HG03095 (cell line): ENCODE measurements around the gene SLX9.
"Not testable (repeated sequence)": the region's sequence is repeated elsewhere in the genome, so short reads cannot be mapped to it uniquely, and the experiment has no call there.

ENCODE experiments used
- ATAC-seq: cut with Tn5 transposase; IDR thresholded peaks from one replicate; pipeline ENCODE4 v1.9.1; 2021; ENCODE audit warnings: moderate library complexity; ENCODE audit not compliant: unreplicated experiment

Gene SLX9

DNA sequence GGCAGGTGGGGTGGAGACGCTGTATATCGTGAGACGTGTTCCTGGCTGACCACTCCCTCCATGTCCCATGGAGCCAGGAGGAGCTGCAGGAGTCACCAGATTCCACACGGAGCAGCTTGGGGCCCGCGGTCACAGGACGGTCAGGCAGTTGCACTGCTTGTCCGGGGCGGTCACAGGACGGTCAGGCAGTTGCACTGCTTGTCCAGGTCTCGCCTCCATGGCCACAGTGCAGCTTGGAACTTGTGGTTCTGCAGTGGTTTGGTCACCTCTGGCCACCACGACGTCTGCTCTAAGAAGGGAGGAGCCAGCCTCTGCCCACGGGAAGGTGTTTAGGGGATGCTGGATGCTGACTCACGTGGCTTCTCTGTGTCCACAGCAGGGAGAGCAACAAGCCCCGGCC, 33.0 kb downstream of the SLX9 start:
- ATAC-seq: no peak

DNA sequence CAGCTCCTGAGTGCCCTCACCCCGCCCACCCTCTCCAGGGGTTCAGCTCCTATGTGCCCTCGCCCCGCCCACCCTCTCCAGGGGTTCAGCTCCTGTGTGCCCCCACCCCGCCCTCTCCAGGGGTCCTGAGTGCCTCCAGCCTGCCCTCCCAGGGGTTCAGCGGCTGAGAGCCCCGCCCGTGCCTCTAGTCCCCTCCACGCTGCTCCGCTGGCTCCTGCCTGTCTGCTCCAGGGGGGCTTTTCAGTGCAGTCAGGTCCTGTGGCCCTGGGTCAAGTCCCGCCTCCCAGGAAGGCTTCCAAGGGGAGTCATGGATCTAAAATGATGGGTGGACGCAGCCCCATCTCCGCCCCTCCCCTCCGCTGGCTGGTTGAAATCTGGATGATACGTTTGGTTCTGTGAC, 33.8 kb downstream of the SLX9 start:
- ATAC-seq: no peak

DNA sequence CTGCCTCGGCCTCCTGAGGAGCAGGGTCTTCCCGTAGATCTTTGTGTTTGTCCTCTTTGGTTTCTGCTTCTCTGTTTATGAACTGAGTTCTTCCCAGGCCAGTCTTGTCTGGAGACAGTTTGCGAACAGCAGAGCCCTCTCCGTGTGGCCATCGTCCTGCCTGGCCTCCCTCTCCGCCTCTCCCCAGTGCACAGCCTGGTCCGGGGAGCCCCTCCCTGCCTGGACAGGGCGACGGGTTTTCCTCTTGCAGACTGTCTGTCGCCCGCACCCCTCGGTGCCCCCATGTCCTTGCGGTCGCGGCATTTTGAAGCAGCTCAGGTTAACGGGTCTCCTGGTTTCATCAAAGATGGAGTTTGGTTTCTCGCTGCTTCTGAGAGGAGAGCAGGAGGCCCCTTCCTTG, 34.8 kb downstream of the SLX9 start:
- ATAC-seq: no peak

DNA sequence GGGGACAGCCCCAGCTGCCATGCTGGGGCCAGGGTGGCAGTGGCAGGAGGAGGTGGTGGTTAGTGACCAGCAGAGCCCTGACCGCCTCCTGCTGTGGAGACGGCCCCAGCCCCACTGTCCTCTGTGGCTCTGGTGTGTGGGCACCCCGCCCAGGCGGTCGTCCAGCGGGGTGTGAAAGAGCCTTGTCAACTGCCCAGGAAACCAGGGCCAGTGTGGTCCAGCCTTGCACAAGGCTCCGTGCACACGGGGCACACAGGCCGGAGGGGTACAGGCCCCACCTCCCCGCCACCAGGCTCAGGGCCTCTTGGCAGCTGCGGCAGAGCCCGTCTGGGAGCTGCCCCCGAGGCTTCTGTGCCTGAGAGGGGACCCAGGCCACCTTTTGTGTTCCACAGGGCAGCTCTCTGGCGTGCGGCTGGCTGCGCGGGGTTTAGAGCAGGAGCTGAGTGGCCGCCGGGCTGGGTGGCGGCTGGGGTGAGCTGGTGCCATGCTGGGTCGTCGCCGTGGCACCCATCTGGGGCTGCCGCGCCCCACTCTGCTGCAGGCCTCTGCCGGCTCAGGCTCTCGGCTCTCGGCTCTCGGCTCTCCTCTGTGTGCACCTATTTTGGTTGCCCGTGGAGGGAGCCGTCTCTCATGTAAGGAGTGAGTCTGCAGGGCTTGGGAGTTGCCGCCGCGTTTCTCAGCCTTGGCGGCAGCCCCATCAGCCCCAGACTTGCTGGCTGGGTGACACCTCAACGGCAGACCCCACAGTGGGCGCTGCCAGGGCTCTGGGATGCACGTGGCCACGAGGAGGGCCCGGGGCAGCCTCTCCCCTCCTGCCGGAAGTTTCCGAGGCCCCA, 36.1 kb downstream of the SLX9 start:
- no peak for ATAC-seq

DNA sequence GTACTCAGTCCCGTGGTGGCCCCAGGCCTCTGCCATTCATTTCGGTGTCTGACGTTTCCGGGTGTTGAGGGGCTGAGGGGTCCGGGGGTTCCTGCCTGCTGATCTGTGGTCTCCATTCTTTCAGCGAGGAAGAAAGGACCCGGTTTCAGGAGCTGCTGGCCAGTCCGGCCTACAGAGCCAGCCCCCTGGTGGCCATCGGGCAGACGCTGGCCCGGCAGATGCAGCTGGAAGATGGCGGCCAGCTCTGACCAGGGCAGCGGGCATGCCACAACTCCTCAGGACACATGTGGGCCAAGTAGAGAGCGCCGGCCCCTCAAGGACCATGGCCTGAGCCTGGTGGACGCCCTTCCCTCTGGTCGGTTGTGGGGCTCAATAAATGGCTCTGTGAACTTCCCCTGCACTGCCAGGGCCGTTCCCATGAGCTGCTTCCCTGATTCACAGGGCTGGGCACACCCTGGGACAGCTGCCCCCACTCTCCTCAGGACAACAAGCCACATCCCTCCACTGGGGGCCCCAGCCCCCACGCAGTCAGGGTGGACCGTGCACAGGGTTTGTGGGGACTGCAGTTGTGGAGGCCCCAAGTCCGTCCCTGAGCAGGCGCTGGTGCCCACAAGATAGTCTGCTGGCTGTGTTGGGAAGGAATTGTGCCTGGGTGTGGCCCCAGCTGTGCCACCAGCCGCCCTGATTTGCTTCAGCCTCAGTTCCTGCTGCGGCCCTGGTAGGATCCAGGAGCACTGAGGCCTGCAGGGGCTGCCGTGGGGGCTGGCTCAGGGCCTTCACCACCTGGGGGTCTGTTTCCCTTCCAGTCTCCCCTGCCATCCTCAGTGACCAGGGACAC, 36.9 kb downstream of the SLX9 start:
- ATAC-seq: not testable (repeated sequence)

DNA sequence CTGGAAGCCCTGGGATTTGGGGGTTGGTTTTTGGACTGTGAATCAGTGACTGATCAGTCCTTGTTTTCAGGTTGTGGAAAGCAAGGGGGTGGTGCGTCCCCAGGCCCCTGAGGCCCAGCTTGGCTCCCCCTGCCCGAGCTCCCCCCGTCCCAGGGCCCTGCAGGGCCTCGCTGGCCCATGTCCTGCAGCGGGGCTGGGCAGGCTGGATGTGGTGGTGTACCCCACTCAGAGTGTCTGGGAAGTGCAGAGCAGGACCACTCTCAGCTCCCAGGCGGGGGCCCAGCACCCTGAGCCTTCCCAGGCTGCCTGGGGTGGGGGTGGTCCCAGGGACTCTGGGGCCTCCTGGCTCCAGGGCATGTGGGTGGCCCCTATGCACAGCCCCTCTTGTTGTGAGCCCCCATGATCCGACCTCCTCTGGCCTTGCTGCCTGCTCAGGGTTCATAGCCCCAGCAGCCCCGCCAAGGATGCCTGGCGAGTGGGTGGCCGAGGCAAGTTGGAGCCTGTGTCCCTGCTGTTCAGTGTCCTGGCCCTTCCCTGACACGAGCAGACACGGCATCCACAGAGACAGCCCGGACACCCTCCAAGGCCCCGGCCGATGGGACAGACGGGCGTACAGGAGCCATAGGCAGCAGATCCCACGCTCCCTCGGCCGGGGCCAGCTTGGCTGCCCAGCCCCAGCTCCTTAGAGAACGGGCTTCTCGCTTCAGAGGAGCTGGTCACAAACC, 37.9 kb downstream of the SLX9 start:
- no peak for ATAC-seq

DNA sequence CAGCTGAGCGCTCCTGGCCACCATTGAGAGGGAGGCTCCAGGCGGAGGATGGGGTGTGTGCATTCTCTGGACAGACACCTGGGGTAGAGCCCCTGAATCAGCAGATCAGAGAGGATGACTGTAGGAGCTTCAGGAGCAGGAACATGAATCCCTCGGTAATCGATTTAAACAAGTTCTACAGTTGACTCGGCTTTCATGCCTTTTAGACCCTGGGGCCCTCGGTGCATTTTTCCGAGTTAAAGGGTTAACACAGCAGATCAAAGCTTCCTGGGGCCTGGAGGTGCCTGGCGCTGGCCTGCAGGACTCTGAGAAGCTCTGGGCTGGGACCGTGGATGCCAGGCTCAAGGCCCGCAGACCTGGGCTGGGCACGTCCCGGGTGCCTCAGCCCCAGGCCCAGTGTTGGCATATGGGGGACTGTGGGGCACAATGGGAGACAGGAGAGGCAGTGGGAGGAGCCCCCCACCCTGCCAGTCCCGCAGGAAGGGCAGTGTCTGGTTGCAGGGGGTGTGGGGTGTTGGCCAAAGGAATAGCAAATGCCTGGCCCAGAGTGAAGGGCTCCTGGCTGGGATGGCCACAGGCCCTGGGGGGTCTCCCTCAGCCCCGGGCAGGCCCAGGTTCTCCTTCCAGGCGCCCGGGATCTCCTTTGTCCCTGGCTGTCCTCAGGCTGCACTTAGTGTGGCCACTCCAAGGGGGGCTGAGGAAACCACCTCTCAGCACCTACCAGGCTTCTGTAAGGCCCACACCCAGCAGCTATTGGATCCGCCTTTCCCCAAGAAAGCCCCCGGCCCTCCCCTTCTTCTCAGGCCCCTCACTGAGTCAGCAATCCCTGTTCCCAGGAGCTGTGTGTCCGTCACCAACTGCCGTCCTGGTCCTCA, 40.1 kb downstream of the SLX9 start:
- no peak for ATAC-seq

DNA sequence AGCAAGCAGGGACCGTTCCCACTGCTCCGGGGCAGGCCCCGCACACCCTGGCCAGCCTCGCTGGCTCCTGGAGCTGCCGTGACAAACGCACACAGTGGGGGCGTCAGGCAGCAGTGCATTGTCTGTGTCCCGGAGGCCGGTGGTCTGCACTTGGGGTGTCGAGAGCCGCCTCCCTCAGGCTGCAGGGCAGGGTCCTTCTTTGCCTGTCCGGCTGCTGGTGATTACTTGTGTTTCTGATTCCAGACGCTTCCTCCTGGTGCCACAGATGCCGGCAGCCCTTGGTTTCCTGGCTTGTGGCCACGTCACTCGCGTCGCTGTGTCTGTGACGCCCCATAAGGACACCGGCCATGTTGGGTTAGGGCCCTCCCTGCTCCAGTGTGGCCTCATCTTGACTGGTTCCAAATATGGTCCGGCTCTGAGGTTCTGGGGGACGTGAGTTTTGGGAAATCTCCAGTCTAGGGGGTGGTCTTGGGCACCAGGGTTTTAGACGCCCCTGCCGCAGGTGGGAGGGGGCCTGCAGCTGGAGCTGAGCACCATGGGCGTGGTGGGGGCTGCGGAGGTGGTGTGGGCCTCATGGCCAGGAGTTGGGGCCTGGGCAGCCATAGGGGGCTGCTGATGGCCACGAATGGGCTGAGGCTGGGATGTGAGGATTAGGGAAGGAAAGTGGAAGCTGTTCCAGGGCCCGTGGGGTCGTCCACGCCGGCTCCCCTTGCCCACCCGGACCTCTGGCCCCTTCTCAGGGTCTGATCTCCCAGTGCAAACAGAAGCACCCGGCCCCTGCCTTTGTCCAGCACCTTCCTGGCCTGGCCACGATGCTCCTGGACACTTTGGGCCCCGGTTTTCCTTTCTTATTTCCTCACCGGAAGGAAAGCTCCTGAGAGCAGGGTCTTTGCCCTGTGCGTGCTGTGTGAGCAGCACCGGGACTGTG, 41.0 kb downstream of the SLX9 start:
- ATAC-seq: no peak

DNA sequence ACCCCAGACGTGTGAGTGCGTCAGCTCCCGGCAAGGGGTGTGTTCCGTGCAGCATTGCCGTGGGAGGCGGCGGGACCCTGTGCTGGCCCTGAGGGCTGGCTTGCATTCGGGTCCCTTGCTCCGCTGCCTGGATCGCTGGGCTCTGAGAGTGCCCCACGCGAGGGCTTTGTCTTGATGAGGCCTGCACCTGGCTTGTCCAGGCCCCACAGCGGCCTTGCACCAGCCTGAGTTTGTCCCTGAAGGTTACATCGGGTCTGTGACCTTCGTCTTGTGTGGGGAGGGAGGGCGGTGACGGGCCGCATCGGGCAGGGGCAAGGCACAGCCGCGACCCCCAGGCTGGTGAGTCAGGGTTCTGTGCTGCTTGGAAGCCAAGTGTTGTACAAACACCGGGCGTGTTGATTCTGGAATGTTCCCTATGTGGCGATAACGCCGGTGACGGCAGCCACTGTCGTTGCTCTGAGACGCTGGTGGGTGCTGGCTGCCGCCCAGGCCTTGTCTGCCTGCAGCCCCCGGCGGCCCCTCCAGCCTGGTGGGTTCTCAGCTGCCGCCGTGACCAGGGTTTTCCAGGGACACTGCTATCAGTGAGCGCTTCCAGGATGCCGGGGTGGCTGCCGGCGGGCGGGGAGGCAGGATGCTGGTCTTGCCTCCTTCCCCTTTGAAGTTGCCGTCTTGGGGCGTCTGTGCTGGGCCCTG, 42.9 kb downstream of the SLX9 start:
- no peak for ATAC-seq

DNA sequence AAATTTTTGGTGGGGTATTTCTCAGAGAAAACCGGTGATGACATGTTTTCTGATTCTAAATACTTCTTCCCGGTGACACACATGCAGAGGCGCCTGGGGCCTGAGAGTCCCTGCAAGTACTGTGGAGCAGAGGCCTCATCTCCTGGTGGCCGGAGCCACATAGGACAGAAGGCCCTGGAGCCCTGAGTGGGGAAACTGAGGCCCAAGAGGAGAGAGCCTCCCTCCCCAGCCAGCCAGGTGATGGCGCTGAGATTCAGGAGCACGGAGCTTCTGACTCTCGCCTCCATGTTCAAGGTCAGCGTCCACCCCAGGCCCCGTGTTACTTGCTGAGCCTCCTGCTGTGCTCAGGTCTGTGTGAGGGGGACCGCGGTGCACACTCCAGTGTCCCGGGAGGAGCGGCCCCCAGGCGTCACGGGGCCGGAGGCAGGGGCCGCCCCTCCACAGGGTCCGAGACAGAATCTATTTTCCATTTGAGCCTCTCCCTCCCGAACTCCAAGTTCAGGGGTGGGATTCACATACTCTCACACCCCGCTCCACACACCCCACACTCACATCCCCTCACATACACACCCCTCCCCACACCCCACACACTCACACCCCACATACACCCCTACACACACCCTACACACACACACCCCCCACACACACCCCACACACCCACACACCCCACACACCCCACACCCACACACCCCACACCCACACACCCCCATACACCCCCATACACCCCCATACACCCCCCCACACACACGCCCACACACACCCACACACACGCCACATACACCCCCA, 43.8 kb downstream of the SLX9 start:
- ATAC-seq: no peak

DNA sequence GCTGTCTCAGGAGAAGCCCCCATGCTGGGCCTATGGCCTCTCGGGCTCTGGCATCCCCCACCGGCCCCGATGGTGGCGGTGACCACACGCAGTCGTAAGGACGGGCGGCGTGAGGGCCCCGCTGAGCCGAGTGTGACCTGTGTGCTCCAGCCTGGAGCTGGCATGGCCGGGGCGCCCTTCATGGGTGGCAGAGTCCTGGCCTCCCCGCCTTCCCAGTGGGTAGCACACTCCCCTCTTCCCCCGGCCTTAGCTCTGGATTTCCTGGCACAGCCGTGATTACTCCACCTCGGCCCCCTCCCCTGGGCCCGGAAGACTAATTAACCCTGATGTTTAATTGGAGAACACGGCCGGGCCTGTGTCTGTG, 44.6 kb downstream of the SLX9 start:
- ATAC-seq: no peak

DNA sequence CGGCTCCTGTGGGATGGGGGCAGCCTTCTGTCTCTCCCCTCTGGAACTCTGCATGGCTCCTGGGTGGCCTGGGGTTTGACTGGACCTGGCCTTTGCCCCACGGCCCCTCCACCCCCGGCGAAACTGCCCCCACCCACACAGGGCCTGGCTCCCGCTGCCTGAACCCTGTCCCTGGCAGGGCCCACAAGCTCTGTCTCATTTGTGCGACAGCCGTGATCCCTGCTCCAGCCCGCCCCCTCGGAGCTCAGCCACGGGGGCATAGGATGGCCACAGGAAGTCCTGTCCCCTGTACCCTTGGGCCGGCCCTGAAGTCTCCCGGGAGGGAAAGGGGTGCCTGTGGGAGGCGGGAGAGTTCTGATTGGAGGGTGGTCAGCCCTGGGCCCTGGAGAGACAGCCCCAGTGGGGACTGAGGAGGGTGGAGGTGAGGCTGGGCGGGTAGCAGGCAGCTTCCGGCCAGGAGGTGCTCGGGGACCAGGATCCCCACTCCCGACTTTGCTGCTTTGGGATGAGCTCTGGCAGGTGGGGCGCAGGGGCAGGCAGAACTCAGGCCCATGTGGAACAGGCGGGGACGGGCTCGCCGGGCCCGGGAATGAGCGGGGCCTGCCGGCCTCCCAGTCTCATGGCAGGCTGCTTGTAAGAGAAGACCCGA, 45.1 kb downstream of the SLX9 start:
- ATAC-seq: no peak

DNA sequence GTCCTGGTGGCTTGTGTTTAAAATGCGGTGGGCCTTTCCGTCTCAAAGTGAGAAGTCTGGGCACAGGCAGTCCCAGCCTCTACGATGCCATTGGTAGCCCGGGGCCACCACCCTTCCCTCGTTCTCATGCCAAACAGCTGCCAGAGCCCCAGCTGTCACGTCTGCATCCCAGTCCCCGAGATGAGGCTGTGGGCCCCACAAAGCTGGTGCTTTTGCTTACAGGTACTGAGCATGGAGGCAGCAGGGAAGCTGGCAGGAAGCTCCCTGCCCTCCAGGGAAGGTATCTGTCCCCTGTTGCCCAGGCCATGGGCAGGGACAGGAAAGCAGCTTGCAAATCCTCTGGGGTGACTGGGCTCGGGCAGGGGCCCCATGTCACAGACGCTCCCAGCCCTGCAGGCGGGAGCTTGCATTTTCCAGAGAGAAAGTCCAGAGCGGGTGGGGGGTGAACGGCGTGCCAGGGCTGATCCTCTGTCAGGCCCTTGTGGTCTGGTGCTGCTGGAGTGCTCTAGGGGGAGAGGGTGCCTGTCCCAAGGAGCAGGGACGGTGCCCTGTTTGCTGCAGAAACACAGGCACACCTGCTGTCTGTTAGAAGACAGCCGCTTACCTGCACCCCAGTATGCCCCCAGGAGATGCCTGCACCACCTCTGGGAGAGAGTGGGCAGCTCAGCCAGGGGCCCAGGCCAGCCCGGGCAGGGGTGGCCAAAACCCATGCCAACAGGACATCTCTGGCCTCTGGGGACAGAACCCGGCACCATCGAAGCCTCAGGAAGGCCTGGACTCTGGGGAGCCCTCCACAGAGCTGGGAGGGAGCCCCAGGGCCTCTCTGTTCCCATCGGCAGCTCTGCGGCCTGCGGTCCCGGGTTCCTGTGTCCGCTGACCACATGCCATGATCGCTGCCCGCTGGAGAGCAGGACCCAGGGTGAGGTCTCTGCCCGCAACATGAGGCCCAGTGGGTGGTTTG, 45.9 kb downstream of the SLX9 start:
- no peak for ATAC-seq

DNA sequence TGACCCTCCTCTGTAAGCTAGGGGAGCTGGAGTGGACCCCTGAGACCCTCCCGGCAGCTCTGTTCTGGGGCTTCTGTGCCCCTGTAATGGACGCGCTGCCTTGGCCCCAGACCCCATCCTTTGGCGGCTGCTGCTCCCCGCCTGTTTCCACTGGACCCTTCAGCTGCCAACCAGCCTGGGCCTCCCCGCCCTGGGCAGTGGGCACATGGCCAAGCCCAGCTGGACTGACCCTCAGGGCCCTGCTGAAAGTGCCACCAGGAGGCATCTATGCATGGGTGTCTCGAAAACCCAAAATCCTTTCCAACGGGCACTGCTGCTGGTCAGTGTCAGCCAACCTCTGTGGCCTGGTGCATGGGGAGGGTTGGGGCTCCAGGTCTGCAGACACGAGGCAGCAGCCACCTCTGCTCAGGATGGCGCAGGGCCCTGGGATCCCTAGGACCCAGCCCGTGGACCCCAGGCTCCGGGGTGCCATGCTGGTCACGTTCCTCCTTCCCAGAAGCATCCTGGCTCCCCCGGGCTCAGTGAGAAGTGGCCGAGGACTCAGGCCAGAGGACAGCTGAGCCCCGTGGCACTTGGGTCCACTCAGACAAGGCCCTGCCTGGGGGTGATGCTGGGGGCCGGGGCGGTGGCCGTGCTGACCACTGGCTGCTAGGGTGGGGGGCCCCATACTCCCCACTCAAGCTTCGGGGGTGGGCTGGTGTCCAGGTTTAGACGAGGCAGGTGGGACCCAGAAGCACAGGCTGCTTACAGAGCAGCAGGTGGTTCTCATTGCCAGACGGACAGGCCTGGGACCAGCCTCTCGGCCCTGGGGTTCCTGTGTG, 46.9 kb downstream of the SLX9 start:
- no peak for ATAC-seq

DNA sequence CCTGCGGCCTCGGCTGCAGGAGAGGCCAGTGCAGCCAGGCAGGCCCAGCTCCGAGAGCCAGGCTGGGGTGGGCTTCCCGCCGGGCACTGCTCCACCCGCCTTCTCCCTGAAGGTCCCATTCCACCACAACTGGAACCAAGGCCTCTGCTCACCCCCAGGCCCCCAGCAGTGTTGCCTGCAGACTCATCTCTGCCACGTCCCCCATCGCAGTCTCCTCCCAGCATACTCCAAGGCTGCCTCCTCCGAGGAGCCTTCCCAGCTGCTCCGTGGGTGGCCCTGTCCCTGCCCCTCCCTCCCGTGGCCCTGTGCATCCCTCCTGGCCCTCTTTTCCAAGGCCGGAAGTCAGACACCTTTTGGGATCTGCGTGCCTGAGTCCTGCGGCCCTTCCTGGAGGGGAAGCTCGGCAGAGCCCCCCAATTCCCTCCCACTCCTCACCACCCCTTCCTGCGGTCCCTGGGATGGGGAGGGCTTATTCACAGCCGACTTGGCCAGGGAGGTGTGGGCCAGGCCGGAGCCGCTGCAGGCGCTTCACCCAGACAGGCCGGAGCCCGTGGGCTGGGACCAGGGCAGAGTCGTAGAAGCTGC, 47.6 kb downstream of the SLX9 start:
- ATAC-seq: no peak
